GM12878 (cell line): Measurements from ENCODE around the gene IL1R2. TPM values are rescaled to one million over a fixed set of nuclear protein-coding genes. Genes with fewer than 3 reads are reported as not detected.

ENCODE experiments used
- ATAC-seq: fragments of 200-7000 bp; cut with Tn5 transposase; 3 replicates; pipeline ENCODE4 v1.9.1; 2020; ENCODE audit warnings: mild to moderate bottlenecking, moderate library complexity
- BruUV-seq: library from RNA; stranded (reverse); fragments of 400-500 nt; replicated peaks from 2 replicates; lab custom pipeline; 2021; lab: Mats Ljungman, UMichigan
- CTCF ChIA-PET: fragments of 300-600 bp; sonication (Branson Sonifier 250); formaldehyde crosslinking; extraction: SDS; loops from one replicate; lab custom pipeline; 2021; ENCODE audit warnings: inconsistent platforms; lab: Yijun Ruan, JAX
- POLR2A ChIA-PET: fragments of 350-600 bp; formaldehyde crosslinking; extraction: SDS; loops from one replicate; lab custom pipeline; 2021; ENCODE audit warnings: inconsistent platforms; lab: Charles Lee
- RAD21 ChIA-PET: fragments of 300-600 bp; sonication (Branson Sonifier 250); formaldehyde crosslinking; loops from one replicate; lab custom pipeline; 2023; ENCODE audit warnings: antibody characterized with exemption; ENCODE audit not compliant: unreplicated experiment; lab: Charles Lee
- SMC1A ChIA-PET: fragments of 300-600 bp; sonication (Branson Sonifier 250); formaldehyde crosslinking; loops from one replicate; lab custom pipeline; 2023; ENCODE audit not compliant: unreplicated experiment, uncharacterized antibody; lab: Charles Lee
- DNase-seq: peaks from one replicate; pipeline ENCODE4 v3.0.0-alpha.2; 2011; ENCODE audit warnings: low read depth, low spot score
- FAIRE-seq: peaks from 3 replicates; lab custom pipeline; 2011; peaks lifted over from hg19 to GRCh38; lab: Jason Lieb, UNC
- H2AFZ ChIP-seq: 2 replicates; pipeline ENCODE4 v1.6.0; 2011; ENCODE audit warnings: low read depth, low read length, control low read depth; ENCODE audit not compliant: control insufficient read depth
- H3K27ac ChIP-seq: 2 replicates; pipeline ENCODE4 v1.5.1; 2011; ENCODE audit warnings: control low read depth; ENCODE audit not compliant: control insufficient read depth, insufficient read depth
- H3K27me3 ChIP-seq, 2 experiments: replicated peaks in 1 of 2; 2 replicates each; pipeline versions ENCODE4 v1.6.0 to v1.6.1; 2011; ENCODE audit warnings: low read length in 1 of 2; ENCODE audit not compliant: control insufficient read depth in 2 of 2, insufficient read depth in 2 of 2
- H3K36me3 ChIP-seq, 2 experiments: 2 replicates each; pipeline ENCODE4 v1.5.1; 2011; ENCODE audit warnings: low read length in 1 of 2; ENCODE audit not compliant: control insufficient read depth in 2 of 2, insufficient read depth in 2 of 2
- H3K4me1 ChIP-seq: 2 replicates; pipeline ENCODE4 v1.6.1; 2011; ENCODE audit warnings: mild to moderate bottlenecking, low read length, moderate library complexity, mixed read lengths; ENCODE audit not compliant: control insufficient read depth, insufficient read depth
- H3K4me2 ChIP-seq: 2 replicates; pipeline ENCODE4 v1.6.0; 2011; ENCODE audit warnings: control low read depth; ENCODE audit not compliant: control insufficient read depth, insufficient read depth
- H3K4me3 ChIP-seq: fragments of 200-600 bp; sonication (generic); 2 replicates; pipeline ENCODE4 v1.5.1; 2016
- H3K79me2 ChIP-seq: 2 replicates; pipeline ENCODE4 v1.6.0; 2011; ENCODE audit warnings: low read length; ENCODE audit not compliant: control insufficient read depth, insufficient read depth
- H3K9ac ChIP-seq: 2 replicates; pipeline ENCODE4 v1.8.0; 2011; ENCODE audit warnings: low read length, control low read depth, mixed read lengths; ENCODE audit not compliant: control insufficient read depth, insufficient read depth
- H3K9me3 ChIP-seq: replicated peaks from 3 replicates; pipeline ENCODE4 v1.5.1; 2011; ENCODE audit warnings: mild to moderate bottlenecking, low read length; ENCODE audit not compliant: control insufficient read depth, insufficient read depth
- H4K20me1 ChIP-seq: 2 replicates; pipeline ENCODE4 v1.6.0; 2011; ENCODE audit not compliant: control insufficient read depth, insufficient read depth
- CEBPB ChIP-seq, 2 experiments: fragments of 150-350 bp in 1 of 2; IDR thresholded peaks; 2 replicates each; pipeline ENCODE4 v1.6.1; 2012 to 2014; ENCODE audit warnings: low read depth in 2 of 2, low read length in 2 of 2, borderline replicate concordance in 1 of 2, inconsistent platforms in 1 of 2
- CEBPZ ChIP-seq: fragments of 150-350 bp; IDR thresholded peaks from 2 replicates; pipeline ENCODE4 v1.6.1; 2016; ENCODE audit warnings: low read depth, low read length
- ELK1 ChIP-seq: IDR thresholded peaks from 2 replicates; pipeline ENCODE4 v1.6.1; 2012; ENCODE audit warnings: low read depth, low read length, improper control_type of control experiment
- FOS ChIP-seq: IDR thresholded peaks from 3 replicates; pipeline ENCODE4 v1.6.1; 2011; ENCODE audit warnings: borderline replicate concordance; ENCODE audit not compliant: insufficient read length; ENCODE audit errors: extremely low read depth
- HCFC1 ChIP-seq: fragments of 150-350 bp; IDR thresholded peaks from 2 replicates; pipeline ENCODE4 v1.6.1; 2014; ENCODE audit warnings: low read length
- HDAC2 ChIP-seq: fragments of 200-600 bp; sonication (generic); IDR thresholded peaks from 2 replicates; pipeline ENCODE4 v1.6.1; 2017
- NFYB ChIP-seq: IDR thresholded peaks from 2 replicates; pipeline ENCODE4 v1.6.1; 2011; ENCODE audit warnings: low read depth, mild to moderate bottlenecking, low read length, improper control_type of control experiment, moderate library complexity; ENCODE audit not compliant: insufficient read depth
- NR2C1 ChIP-seq: fragments of 450-650 bp; IDR thresholded peaks from 2 replicates; pipeline ENCODE4 v1.6.1; 2017; ENCODE audit warnings: antibody characterized with exemption, mild to moderate bottlenecking, moderate library complexity
- RCOR1 ChIP-seq: conservative IDR thresholded peaks from 2 replicates; pipeline ENCODE4 v1.6.1; 2012; ENCODE audit warnings: low read depth, low read length, improper control_type of control experiment
- SKIL ChIP-seq: fragments of 450-650 bp; IDR thresholded peaks from 2 replicates; pipeline ENCODE4 v1.6.1; 2017; ENCODE audit warnings: mild to moderate bottlenecking, low read depth, inconsistent platforms; ENCODE audit not compliant: poor library complexity, severe bottlenecking
- SUZ12 ChIP-seq: fragments of 200-600 bp; sonication (generic); IDR thresholded peaks from one replicate; pipeline ENCODE4 v1.6.1; 2018; ENCODE audit warnings: antibody characterized with exemption, mild to moderate bottlenecking; ENCODE audit not compliant: unreplicated experiment
- USF2 ChIP-seq: IDR thresholded peaks from 2 replicates; pipeline ENCODE4 v1.6.1; 2011; ENCODE audit warnings: low read depth, low read length, improper control_type of control experiment, borderline replicate concordance
- ZSCAN29 ChIP-seq: fragments of 450-650 bp; IDR thresholded peaks from 2 replicates; pipeline ENCODE4 v1.6.1; 2017; ENCODE audit warnings: mild to moderate bottlenecking, moderate library complexity
- WGBS: methylation state at CpG from one replicate; pipeline ENCODE4 v1.1.6; 2016; ENCODE audit warnings: low lambda C conversion rate; ENCODE audit not compliant: insufficient replicate concordance, insufficient coverage; ENCODE audit errors: missing lambda C conversion rate; 5-methylcytosine and 5-hydroxymethylcytosine counted together
- in situ Hi-C: fragments of 300-500 bp; cut with MboI; formaldehyde crosslinking; loops from 9 replicates; pipeline ENCODE4 v1.14.3; 2018; ENCODE audit warnings: mixed read lengths
- intact Hi-C: fragments of 100-400 bp; cut with micrococcal nuclease; formaldehyde crosslinking; loops from one replicate; pipeline ENCODE4 v1.14.2; 2022; ENCODE audit not compliant: unreplicated experiment
- polyA plus RNA-seq, 11 experiments: library from polyadenylated mRNA; depleted of rRNA in 4 of 11; unstranded in 6 of 11; stranded (reverse) in 5 of 11; fragments of >200 nt; fragmentation: Nextera tagmentation in 4 of 11; fragmentation: Illumina TruSeq in 1 of 11; extraction: Ambion mirVana in 4 of 11; extraction: Trizol in 1 of 11; gene quantifications; 1 replicate in 1 of 11; 2 replicates in 10 of 11; pipeline versions ENCODE4 v1.2.1 to v1.2.3, GENCODE V29; 2011 to 2016; ENCODE audit warnings: inconsistent platforms in 2 of 11, missing spikeins in 2 of 11, low read depth in 1 of 11
- total RNA-seq, 4 experiments: library from RNA; depleted of rRNA in 3 of 4; stranded (reverse); fragments of >200 nt in 3 of 4; fragmentation: Illumina TruSeq in 1 of 4; extraction: Trizol in 1 of 4; gene quantifications; 2 replicates each; pipeline versions ENCODE4 v1.2.1 to v1.2.3, GENCODE V29; 2013 to 2021

Gene IL1R2
- total and polyA plus RNA-seq, 10 of the 15 experiments (the other 5 are each of a cell fraction or from before 2014, with no cell fraction given), result 0.44 to 6.4 (median 0.62) TPM

- ATAC-seq (no peak), FAIRE-seq (peak; percentile 41)
- Histone ChIP-seq H3K9ac (no peak overlapping the region), H4K20me1 (no peaks in the 10 kb centered on the region), H3K27me3 (no peaks in the 10 kb centered on the region), H3K4me1 (peaks cover 5% of the 10 kb centered on the region), H2AFZ (no peak overlapping the region), H3K36me3 (no peaks in the 10 kb centered on the region), H3K4me2 (no peak overlapping the region), H3K9me3 (no peaks in the 10 kb centered on the region; the same call in 2 of the 3 replicates), H3K79me2 (no peaks in the 10 kb centered on the region)
- 0% methylated on average over 2 of the region's 2 CpGs for WGBS
- RAD21 ChIA-PET, result interaction anchor here (0.8 to 3.5 kb wide), 5 partner anchors 12 to 208 kb away, joined by 3 to 26 read pairs (median 10); no protein-coding TSS in a partner anchor
- in situ Hi-C loops, result no loop called here
- BruUV-seq, result no TSS peak
- TF ChIP-seq CEBPB (IDR thresholded peaks at IDR 0.05; ENCODE audit: borderline replicate concordance in 1 of 2, low read depth in 2 of 2, low read length in 2 of 2) (no peak), CEBPZ (no peak), USF2 (no peak), RCOR1 (no peak), ZSCAN29 (no peak), HDAC2 (no peak), FOS (no peak), NFYB (no peak), ELK1 (no peak), NR2C1 (no peak), SUZ12 (no peak), SKIL (no peak), HCFC1 (no peak)
- TF ChIP-seq, all 136 proteins: peak for 0
- CTCF ChIA-PET, result interaction anchor here (0.6 to 15.7 kb wide), 9 partner anchors 12 to 1449 kb away, joined by 3 to 370 read pairs (median 4); no protein-coding TSS in a partner anchor
- no peak overlapping the region for H3K4me3 ChIP-seq
- SMC1A ChIA-PET, result interaction anchor here (1.0 to 9.9 kb wide), 14 partner anchors 6 to 208 kb away, joined by 3 to 72 read pairs (median 8); no protein-coding TSS in a partner anchor
- DNase-seq, result no peak
- H3K27ac ChIP-seq, result no peak overlapping the region
- intact Hi-C loops, result no loop called here
- POLR2A ChIA-PET, result interaction anchor here (0.9 to 1.7 kb wide), 4 partner anchors 12 to 76 kb away, joined by 3 to 9 read pairs (median 4); no protein-coding TSS in a partner anchor
Measured at GRCh38 chr2:102032368-102033030, 40.7 kb downstream of the IL1R2 start.
